ENCODE measurements around the gene SLC38A9. TPM values are rescaled to one million over a fixed set of nuclear protein-coding genes. Genes with fewer than 3 reads are reported as not detected.

SLC38A9 gene
- total and polyA plus RNA-seq, 9 of the 15 experiments (the other 6 are each of a cell fraction or from before 2014, with no cell fraction given) = 14.0 to 34.5 (median 20.7) TPM

GRCh38 chr5:55681301-55681700, 30.8 kb downstream of the SLC38A9 start (continued):
- TF ChIP-seq DEAF1 (CRISPR knock-in tag; IDR thresholded peaks at IDR 0.05) = no peak

- ChIA-PET CTCF (ENCODE audit: low intra/inter-chr PET ratio) (interaction anchor here (0.6 kb wide), 1 partner anchor 335 kb away, joined by 4 read pairs; no protein-coding TSS in a partner anchor), POLR2A (interaction anchor here (1.3 kb wide), 1 partner anchor 31 kb away, joined by 3 read pairs; no protein-coding TSS in a partner anchor)
- FAIRE-seq (peak; percentile 80), DNase-seq (ENCODE audit: extremely low read depth in 1 of 4, low spot score in 3 of 4) (peak in 1 of 4 experiments; percentile 8), ATAC-seq (peak; percentile 70)
- Histone ChIP-seq H3K36me3 (ENCODE audit: control insufficient read depth, insufficient read depth, low read length) (no peaks in the 10 kb centered on the region), H3K27ac (ENCODE audit: extremely low read depth, low read depth, low read length) (no peak overlapping the region), H3K79me2 (ENCODE audit: control insufficient read depth, insufficient read depth, low read length) (no peaks in the 10 kb centered on the region), H3K4me2 (ENCODE audit: insufficient read depth, low read length) (no peak overlapping the region), H3K9me1 (ENCODE audit: control insufficient read depth, insufficient read depth, low read length) (no peaks in the 10 kb centered on the region), H3K4me3 (no peak overlapping the region), H4K20me1 (replicated peaks; ENCODE audit: control insufficient read depth, insufficient read depth, low read length) (no peaks in the 10 kb centered on the region), H3K9ac (ENCODE audit: insufficient read depth in 1 of 2, low read depth in 2 of 2, low read length in 2 of 2) (no peak overlapping the region), H2AFZ (ENCODE audit: low read depth, low read length) (no peak overlapping the region), H3K4me1 (replicated peaks in 1 of 2; ENCODE audit: control insufficient read depth in 2 of 2, insufficient read depth in 2 of 2, low read length in 2 of 2) (peaks cover 0 to 10% of the 10 kb centered on the region in 2 experiments; a peak in 1 of 5 replicates), H3K9me3 (replicated peaks; ENCODE audit: control insufficient read depth, insufficient read depth, low read depth, low read length) (no peaks in the 10 kb centered on the region), H3K27me3 (ENCODE audit: control insufficient read depth in 2 of 2, insufficient read depth in 2 of 2, low read length in 2 of 2) (no peaks in the 10 kb centered on the region)
- no TSS peak for BruUV-seq (replicated peaks)
- in situ Hi-C loops (cut with MboI) (no loop called here), intact Hi-C loops (cut with micrococcal nuclease) (no loop called here)
- TF ChIP-seq ZNF644 (tag; IDR thresholded peaks at IDR 0.05; ENCODE audit: low read depth) = no peak
- no peak for TF ChIP-seq IRF1 (CRISPR knock-in tag; IDR thresholded peaks at IDR 0.05; ENCODE audit: borderline replicate concordance)
- TF ChIP-seq NFE2 (IDR thresholded peaks at IDR 0.05; ENCODE audit: low read depth) = peak; percentile 58; the same call in 1 of the 2 replicates
- no peak for TF ChIP-seq TBP (optimal IDR thresholded peaks at IDR 0.05; ENCODE audit: low read depth, low read length)
- 17% methylated on average over 2 of the region's 2 CpGs for WGBS (ENCODE audit: insufficient coverage, low coverage, missing lambda C conversion rate)
Observed at GRCh38 chr5:55680353-55680752, 31.8 kb downstream of the SLC38A9 start.
